GM18499 (cell line): ENCODE results near the gene SARS1.
"Not testable (repeated sequence)": the region's sequence is repeated elsewhere in the genome, so short reads cannot be mapped to it uniquely, and the experiment has no call there.

Source experiments
- ATAC-seq: cut with Tn5 transposase; IDR thresholded peaks from one replicate; pipeline ENCODE4 v1.9.1; 2021; ENCODE audit warnings: moderate number of reproducible peaks; ENCODE audit not compliant: insufficient read depth, unreplicated experiment

SARS1 gene

DNA sequence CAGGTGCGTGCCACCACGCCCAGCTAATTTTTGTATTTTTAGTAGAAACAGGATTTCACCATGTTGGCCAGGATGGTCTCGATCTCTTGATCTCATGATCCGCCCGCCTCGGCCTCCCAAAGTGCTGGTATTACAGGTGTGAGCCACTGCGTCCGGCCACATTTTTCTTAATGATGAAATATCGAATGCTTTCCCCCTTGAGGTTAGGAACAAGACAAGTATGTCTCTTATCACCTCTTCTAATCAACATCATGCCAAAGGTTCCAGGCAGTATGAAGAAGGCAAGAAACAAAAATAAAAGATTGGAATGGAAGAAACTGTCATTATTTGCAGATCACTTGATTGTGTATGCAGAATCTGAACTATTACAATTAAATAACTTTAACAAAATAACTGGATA, 7.5 kb downstream of the SARS1 start:
- not testable (repeated sequence) for ATAC-seq

GRCh38 chr1:109225308-109225707, 11.6 kb downstream of the SARS1 start:
- no peak for ATAC-seq

DNA sequence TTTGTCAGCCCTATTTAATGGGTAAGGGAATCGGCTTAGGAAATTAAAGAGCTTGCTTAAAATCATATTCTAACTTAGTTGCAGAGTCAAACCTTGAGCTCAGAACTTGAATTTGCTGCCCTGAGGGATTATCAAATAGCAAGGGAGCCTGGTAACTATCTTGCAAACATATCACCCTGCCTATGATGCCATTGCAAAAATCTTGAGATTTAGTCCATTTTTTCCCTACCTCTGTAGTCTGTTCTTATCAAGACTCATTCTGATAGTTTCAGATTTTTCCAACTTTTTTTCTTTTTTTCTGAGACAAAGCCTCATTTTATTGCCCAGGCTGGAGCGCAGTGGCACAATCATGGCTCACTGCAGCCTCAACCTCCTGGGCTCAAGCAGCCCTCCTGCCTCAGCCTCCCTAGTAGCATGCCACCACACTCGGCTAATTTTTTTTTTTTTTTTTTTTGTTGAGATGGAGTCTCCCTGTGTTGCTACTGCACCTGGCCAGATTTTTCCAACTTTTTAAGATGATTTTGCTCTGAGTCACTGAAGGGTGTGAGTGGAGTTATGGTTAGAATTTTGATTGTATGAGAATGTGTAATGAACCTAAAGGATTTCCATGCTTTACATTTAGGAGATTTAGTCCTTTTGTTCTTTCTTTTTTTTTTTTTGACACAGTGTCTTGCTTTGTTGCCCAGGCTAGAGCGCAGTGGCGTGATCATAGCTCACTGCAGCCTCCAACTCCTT, 12.2 kb downstream of the SARS1 start:
- ATAC-seq: no peak

- ATAC-seq: no peak
Measured at GRCh38 chr1:109228167-109228566, 14.4 kb downstream of the SARS1 start.

GRCh38 chr1:109229531-109230127, 15.9 kb downstream of the SARS1 start:
- no peak for ATAC-seq

DNA sequence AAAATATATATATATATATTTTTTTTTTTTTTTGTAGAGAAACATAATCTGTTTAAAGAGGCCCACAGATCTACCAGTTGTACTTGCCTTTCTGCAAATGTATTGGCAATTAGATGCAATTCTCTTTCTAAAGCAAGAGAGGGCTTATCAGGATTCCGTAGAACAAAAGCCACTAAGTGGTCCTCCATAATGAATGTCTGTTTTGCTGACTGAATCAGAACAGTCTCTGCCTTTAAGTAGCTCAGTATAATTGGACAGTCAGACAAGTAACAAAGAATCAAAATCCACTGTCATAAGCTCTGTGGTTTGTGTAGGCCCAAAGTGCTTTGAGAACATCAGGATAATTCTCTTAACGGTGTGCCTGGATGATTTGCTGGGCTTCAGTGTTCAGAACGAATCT, 17.3 kb downstream of the SARS1 start:
- no peak for ATAC-seq

GRCh38 chr1:109235137-109235536, 21.4 kb downstream of the SARS1 start:
- ATAC-seq: no peak

- ATAC-seq: no peak
Measured at GRCh38 chr1:109237512-109237911, 23.8 kb downstream of the SARS1 start.

DNA sequence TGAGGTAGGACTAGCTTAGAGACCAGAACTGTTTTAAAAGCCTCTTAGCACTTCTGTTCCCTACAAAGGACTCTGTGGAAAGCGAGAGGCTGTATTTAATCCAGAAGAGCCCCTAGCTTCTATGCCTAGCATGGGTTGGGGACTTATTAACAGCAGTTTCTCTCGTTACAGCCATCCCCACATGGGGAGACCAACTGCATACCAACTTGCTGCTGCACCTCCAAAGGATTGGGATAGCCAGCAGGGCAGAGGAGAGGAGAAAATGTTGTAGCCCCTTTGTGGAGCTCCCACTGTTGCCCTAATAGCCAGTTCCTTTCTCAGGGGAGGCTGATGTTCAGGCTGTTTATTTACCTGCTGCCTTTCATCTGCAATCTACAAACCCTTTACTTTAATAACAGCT, 24.7 kb downstream of the SARS1 start:
- no peak for ATAC-seq

DNA sequence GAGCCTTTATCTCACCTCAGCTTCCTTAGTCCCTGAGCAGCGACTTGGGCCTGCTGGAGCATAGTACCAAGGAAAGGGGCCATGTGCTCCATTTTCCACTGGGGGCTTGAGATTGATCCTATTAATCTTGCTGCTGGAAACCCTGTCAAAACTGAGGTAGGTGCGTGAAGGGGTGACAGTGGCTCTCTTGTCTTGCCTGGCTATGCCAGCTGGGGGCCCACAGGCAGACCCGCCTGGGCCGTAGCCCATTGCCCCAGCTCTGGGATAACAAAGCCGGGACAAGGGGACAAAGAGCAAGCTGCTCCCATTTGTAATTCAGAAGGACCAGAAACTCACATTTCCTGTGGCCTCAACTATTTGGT, 25.3 kb downstream of the SARS1 start:
- no peak for ATAC-seq

DNA sequence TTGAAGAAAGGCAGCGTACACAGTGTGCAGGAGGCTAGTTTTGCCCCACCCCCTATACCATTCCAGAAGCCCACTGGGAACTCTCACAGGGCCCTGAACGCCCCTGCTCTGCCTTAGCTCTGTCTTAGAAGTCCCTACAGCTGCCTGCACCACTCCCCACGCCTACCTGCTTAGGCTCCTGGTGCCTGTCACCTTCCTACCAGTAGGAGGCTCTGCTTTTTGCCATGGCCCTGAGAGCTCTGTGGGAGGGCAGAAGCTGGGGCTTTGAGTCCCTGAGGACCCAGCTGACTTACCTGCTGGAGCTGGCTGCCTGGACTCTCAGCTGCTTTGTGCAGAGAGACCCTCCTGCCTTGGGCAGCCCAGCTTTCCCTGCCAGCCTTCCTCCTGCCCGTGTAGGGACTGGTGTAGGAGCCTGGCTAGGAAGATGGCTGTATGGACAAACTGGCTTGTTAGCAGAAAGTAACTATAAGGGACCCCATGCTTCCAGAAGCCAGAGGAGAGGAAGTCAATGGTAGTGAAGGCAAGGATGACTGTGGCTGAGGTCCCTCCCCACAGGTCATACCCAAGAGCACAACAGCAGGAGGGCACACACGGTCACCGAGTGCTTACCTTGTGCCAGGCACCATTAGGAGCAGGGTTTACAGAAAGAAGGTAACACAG, 25.8 kb downstream of the SARS1 start:
- no peak for ATAC-seq

DNA sequence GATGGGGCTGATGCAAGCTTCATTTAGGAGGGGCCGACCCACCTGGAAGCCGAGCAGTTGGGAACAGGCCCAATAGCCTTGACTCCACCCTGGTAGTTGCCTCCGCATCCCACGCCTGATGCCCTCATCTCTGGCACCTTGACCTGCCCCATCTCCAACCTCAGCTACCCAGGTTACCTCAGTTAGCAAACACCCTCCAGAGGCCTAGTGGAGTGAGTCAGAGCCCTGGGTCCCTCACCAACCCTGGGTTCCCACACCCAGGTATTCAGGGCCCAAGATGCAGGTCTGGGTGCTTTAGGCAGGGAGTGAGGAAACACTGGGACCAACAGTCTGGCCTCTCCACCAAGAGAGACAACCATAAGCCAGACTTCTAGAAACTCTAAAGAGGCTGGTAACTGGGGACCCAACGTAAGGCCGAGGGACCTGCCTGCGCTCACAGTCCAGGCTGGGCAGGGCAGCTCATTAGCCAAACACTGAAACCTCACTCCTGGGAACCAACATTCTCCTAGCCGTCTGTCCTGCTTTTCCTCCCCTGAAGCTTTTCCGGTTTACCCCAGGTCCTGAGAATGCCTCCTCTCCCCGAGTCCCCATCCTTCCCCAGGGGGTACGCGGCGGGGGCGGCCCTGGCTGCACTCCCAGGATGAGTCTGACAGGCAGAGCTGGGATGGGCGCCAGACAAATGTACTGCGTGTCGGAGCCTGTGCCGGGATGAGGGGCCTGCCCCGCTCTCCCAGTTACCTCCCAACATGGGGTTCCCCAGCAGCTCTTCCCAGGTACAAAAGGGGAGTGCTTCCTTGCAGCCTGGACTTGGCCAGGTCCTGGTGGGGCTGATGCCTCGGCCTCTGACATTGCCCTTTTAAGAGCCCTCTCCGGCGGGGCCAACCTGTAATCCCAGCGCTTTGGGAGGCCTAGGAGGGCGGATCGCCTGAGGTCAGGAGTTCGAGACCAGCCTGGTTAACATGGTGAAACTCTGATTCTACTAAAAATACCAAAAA, 26.7 kb downstream of the SARS1 start:
- ATAC-seq: no peak

DNA sequence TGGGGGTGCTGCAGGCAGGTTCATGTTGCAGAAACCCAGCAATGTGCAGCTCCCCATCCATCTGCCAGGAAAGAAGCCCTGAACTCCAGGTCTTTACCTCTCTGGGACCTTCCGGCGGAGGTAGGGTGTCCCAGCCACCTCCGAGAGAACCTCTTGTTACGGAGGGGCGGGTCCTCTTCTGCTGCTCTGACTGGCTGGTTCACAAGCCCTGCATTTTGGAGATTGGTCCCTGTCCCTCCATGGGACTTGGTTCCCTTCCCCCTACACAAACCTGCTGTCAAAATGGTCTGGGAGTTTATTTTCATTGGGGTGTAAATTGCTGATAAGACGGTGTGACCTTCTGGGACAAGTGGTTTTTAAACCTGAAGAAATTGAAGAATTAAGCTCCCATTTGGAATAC, 27.6 kb downstream of the SARS1 start:
- no peak for ATAC-seq

- no peak for ATAC-seq
Measured at GRCh38 chr1:109241841-109242345, 28.2 kb downstream of the SARS1 start.

GRCh38 chr1:109242387-109242786, 28.7 kb downstream of the SARS1 start:
- ATAC-seq: no peak

DNA sequence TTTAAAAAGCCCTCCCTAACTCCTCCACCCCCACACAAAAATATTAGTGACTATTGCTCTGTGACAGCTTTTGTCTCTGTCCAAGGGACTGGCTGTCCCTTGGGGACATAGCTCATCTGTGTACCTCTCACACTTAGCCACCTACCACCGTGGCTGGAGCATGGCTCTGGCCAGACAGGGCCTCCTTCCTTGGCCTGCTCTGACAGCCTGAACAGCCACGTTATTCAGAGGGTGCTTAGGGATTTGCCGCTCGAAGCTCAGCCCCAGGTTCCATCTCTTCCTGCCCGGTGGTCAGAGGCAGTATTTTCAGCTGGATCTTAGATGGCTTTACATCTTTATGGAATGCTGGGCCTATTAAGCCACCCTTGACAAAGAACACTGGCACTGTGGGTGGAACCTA, 29.5 kb downstream of the SARS1 start:
- no peak for ATAC-seq

- no peak for ATAC-seq
Measured at GRCh38 chr1:109243860-109244552, 30.3 kb downstream of the SARS1 start.

DNA sequence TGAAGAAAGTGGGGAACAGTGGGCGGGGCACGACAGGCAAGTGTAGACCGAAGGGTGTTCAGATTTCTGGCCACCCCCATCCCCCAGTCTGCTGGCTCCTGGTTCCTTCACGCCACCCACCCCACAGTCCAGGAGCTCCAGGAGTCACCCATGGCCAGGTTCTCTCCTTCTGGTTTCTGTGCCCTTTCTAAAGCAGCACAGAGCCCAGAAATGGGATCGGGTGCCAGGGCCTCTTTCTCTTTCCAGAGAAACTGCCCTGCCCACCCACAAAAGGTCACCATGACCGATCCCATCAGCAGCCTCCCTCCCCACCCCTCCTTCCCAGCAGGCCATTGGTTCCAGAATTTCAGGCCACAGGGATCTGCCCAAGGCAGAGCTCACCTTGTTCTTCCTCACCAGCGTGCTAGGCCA, 32.4 kb downstream of the SARS1 start:
- ATAC-seq: no peak

- no peak for ATAC-seq
Measured at GRCh38 chr1:109247401-109248365, 34.0 kb downstream of the SARS1 start.
